K562 treated with DMSO at 1 percent for 48 hours (cell line): ENCODE results near the gene BRINP1. TPM values are rescaled to one million over a fixed set of nuclear protein-coding genes. Genes with fewer than 3 reads are reported as not detected.

Experiments used
- total RNA-seq: library from RNA; unstranded; fragments of 300-600 nt; gene quantifications from 2 replicates; pipeline ENCODE4 v1.2.3, GENCODE V29; 2022; ENCODE audit warnings: low replicate concordance; ENCODE audit errors: extremely low read depth

Gene BRINP1, protein sequence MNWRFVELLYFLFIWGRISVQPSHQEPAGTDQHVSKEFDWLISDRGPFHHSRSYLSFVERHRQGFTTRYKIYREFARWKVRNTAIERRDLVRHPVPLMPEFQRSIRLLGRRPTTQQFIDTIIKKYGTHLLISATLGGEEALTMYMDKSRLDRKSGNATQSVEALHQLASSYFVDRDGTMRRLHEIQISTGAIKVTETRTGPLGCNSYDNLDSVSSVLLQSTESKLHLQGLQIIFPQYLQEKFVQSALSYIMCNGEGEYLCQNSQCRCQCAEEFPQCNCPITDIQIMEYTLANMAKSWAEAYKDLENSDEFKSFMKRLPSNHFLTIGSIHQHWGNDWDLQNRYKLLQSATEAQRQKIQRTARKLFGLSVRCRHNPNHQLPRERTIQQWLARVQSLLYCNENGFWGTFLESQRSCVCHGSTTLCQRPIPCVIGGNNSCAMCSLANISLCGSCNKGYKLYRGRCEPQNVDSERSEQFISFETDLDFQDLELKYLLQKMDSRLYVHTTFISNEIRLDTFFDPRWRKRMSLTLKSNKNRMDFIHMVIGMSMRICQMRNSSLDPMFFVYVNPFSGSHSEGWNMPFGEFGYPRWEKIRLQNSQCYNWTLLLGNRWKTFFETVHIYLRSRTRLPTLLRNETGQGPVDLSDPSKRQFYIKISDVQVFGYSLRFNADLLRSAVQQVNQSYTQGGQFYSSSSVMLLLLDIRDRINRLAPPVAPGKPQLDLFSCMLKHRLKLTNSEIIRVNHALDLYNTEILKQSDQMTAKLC
- not detected in 2 replicates for total RNA-seq

DNA sequence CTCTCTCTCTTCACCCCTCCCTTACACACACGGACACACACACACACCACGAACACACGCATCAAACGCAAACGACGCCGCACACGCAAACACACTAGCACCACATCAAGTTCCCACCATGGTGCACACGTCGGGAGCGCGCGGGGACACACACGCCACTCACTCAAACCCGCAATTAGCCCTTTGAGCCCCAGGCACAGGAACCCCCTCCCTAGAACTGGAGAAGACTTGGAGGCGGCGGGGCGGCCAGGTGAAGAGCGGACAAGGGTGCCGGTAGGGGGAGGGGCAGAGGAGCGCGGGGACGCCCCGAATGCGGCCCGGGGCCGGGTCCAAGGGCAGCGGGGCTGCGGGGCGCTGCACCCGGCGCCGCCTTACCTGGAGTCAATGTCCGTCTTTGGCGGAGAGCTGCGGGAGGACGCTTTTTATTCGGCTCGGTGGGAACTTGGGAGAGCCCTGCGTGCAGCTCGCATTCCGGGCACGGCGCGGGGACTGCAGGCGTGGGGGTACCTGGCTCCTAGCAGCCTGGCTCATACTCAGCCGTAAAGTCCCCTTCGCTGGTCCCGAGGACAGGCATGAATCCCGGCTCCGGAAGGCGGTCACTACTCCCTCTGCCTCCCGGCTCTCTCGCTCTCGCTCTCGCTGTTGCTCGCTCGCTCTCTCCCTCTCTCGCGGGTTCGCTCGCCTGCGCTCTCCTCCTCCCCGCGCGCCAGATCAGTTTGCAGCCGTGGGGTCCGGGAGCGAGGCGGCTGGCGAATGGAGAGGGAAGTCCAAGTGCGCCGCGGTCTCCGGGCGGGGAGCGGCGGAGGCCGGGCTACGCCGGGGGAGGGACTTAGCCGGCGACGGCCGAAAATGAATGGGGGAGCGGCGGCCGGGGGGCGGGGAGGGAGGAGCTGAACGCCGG lies at the start of gene BRINP1:
TSS of gene BRINP1 (minus strand) at position 755 of the 901 bp plus-strand sequence. CDS start 56,080 bp downstream, outside the sequence.

